ENCODE measurements around the gene TMEM38B.

TMEM38B gene

GRCh38 chr9:105662184-105663104 is 31.9 kb upstream of the TMEM38B start, which contains the start of gene TAL2:
Gene TAL2, plus strand, starts transcription at chr9:105662457. Its CDS starts 40 bp downstream, at chr9:105662497.
- ATAC-seq: no peak

GRCh38 chr9:105663914-105664313 is 30.4 kb upstream of the TMEM38B start:
- TF ChIP-seq ZFP30 (CRISPR knock-in tag; IDR thresholded peaks at IDR 0.05) (no peak), OSR1 (CRISPR knock-in tag; IDR thresholded peaks at IDR 0.05) (no peak), PATZ1 (CRISPR knock-in tag; IDR thresholded peaks at IDR 0.05; ENCODE audit: borderline replicate concordance) (no peak), CSDC2 (CRISPR knock-in tag; IDR thresholded peaks at IDR 0.05) (no peak), ZNF565 (CRISPR knock-in tag; conservative IDR thresholded peaks at IDR 0.05; ENCODE audit: low read depth) (no peak)
- no peak for ATAC-seq

More at GRCh38 chr9:105662184-105663104, 31.9 kb upstream of the TMEM38B start, which contains the start of gene TAL2:
- TF ChIP-seq GLIS3 (CRISPR knock-in tag; IDR thresholded peaks at IDR 0.05) (no peak), TCF4 (CRISPR knock-in tag; IDR thresholded peaks at IDR 0.05; ENCODE audit: borderline replicate concordance) (no peak), ZNF8 (CRISPR knock-in tag; IDR thresholded peaks at IDR 0.05) (no peak), ZFP30 (CRISPR knock-in tag; IDR thresholded peaks at IDR 0.05) (no peak), TSHZ2 (CRISPR knock-in tag; IDR thresholded peaks at IDR 0.05) (no peak), ISL1 (CRISPR knock-in tag; IDR thresholded peaks at IDR 0.05) (no peak), ZC3H10 (CRISPR knock-in tag; IDR thresholded peaks at IDR 0.05) (no peak), ZNF565 (CRISPR knock-in tag; conservative IDR thresholded peaks at IDR 0.05; ENCODE audit: low read depth) (no peak), ZNF70 (CRISPR knock-in tag; IDR thresholded peaks at IDR 0.05) (no peak), PPARA (CRISPR knock-in tag; IDR thresholded peaks at IDR 0.05; ENCODE audit: borderline replicate concordance) (no peak), POU6F1 (CRISPR knock-in tag; IDR thresholded peaks at IDR 0.05; ENCODE audit: borderline replicate concordance, low read depth) (no peak), RARB (CRISPR knock-in tag; IDR thresholded peaks at IDR 0.05) (no peak), CREB5 (CRISPR knock-in tag; IDR thresholded peaks at IDR 0.05; ENCODE audit: low read depth) (no peak), ESRRG (CRISPR knock-in tag; IDR thresholded peaks at IDR 0.05) (no peak), SNAI2 (CRISPR knock-in tag; IDR thresholded peaks at IDR 0.05) (no peak), CSRNP3 (CRISPR knock-in tag; IDR thresholded peaks at IDR 0.05) (no peak), ARNTL (CRISPR knock-in tag; IDR thresholded peaks at IDR 0.05; ENCODE audit: borderline replicate concordance, low read depth) (no peak), OSR1 (CRISPR knock-in tag; IDR thresholded peaks at IDR 0.05) (no peak), BACH2 (CRISPR knock-in tag; IDR thresholded peaks at IDR 0.05; ENCODE audit: borderline replicate concordance) (no peak), ZFP3 (CRISPR knock-in tag; IDR thresholded peaks at IDR 0.05) (no peak)
